Measurements from ENCODE around the gene TRMT1L.

GRCh38 chr1:185091480-185091879 lies 65.3 kb downstream of the TRMT1L start:
- TF ChIP-seq TEAD4 (IDR thresholded peaks at IDR 0.05) (no peak), TAF1 (IDR thresholded peaks at IDR 0.05; ENCODE audit: low read depth) (no peak)
